K562 (cell line): ENCODE results near the gene C6orf47. TPM values are rescaled to one million over a fixed set of nuclear protein-coding genes. Genes with fewer than 3 reads are reported as not detected.

Source experiments
- GTF3C2 ChIP-seq: IDR thresholded peaks from 3 replicates; pipeline ENCODE4 v1.6.1; 2011; ENCODE audit warnings: borderline replicate concordance, mild to moderate bottlenecking, moderate library complexity; ENCODE audit not compliant: insufficient read length; ENCODE audit errors: extremely low read depth
- HEY1 ChIP-seq: fragments of 250-450 bp; sonication (Bioruptor Pico); IDR thresholded peaks from 2 replicates; pipeline ENCODE4 v1.5.0; 2020; ENCODE audit warnings: mild to moderate bottlenecking, moderate library complexity, borderline replicate concordance
- RREB1 ChIP-seq: fragments of 250-450 bp; sonication (Bioruptor Pico); IDR thresholded peaks from 2 replicates; pipeline ENCODE4 v1.4.0; 2020
- SPI1 ChIP-seq: IDR thresholded peaks from 2 replicates; pipeline ENCODE4 v1.6.1; 2011; ENCODE audit warnings: low read depth, low read length, control low read depth, borderline replicate concordance
- THRAP3 ChIP-seq: fragments of 450-650 bp; IDR thresholded peaks from 2 replicates; pipeline ENCODE4 v1.6.1; 2016; ENCODE audit warnings: mild to moderate bottlenecking, inconsistent platforms, borderline replicate concordance
- ZBTB40 ChIP-seq, 2 experiments: fragments of 450-650 bp in 1 of 2; sonication (generic) in 1 of 2; formaldehyde crosslinking in 1 of 2; IDR thresholded peaks; 2 replicates each; pipeline versions ENCODE4 v1.7.1 to v1.9.0; 2016 to 2022; ENCODE audit warnings: inconsistent platforms in 1 of 2, mild to moderate bottlenecking in 1 of 2, missing genetic modification reagents in 1 of 2
- ZNF224 ChIP-seq: sonication (generic); formaldehyde crosslinking; IDR thresholded peaks from 2 replicates; pipeline ENCODE4 v1.8.0; 2022; ENCODE audit warnings: mild to moderate bottlenecking, missing genetic modification reagents
- polyA plus RNA-seq, 8 experiments: library from polyadenylated mRNA; depleted of rRNA in 4 of 8; stranded (reverse) in 5 of 8; unstranded in 3 of 8; fragments of >200 nt; fragmentation: Nextera tagmentation in 2 of 8; fragmentation: Illumina TruSeq in 1 of 8; extraction: Ambion mirVana in 2 of 8; extraction: Trizol in 1 of 8; gene quantifications; 2 replicates each; pipeline versions ENCODE4 v1.2.1 to v1.2.3, GENCODE V29; 2011 to 2014; ENCODE audit warnings: inconsistent platforms in 1 of 8, missing spikeins in 1 of 8
- total RNA-seq, 7 experiments: library from RNA; depleted of rRNA in 6 of 7; stranded (reverse); fragments of >200 nt in 6 of 7; fragmentation: Illumina TruSeq in 2 of 7; extraction: Trizol in 2 of 7; gene quantifications; 2 replicates each; pipeline versions ENCODE4 v1.2.1 to v1.2.3, GENCODE V29; 2011 to 2021; ENCODE audit warnings: low replicate concordance in 1 of 7

Gene C6orf47
- total and polyA plus RNA-seq, 9 of the 15 experiments (the other 6 are each of a cell fraction or from before 2014, with no cell fraction given) = 0.14 to 43.8 (median 27.0) TPM

DNA sequence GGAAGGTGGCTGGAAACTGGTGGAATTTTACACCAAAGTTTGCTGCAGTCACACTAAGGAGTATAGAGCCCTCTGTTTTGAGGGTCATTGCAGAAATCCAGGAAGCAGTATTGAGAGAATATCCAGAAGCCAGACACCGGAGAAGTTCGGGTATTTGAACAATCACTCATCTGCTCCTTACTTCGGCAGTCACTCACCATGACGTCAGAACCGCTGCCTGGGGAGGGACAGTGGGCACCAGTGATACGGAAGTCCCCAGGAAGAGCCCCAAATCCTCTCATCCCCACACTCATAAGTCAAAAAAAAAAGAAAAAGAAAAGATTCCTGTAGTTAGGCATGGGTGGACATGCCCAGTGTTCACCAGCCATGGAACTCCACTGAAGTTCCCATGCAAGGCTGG is 16.3 kb upstream of the C6orf47 start (continued):
- TF ChIP-seq GTF3C2 (no peak), SPI1 (peak; percentile 42; the same call in 1 of the 2 replicates), RREB1 (no peak), ZBTB40 (IDR thresholded peaks at IDR 0.05) (peak; percentile 50; the same call in 1 of the 2 replicates), ZBTB40 (CRISPR knock-in tag; IDR thresholded peaks at IDR 0.05) (no peak), HEY1 (CRISPR knock-in tag) (no peak), ZNF224 (no peak), THRAP3 (no peak)
